ENCODE results near the gene HLA-DRB5.
"Not testable (repeated sequence)": the region's sequence is repeated elsewhere in the genome, so short reads cannot be mapped to it uniquely, and the experiment has no call there.

Gene HLA-DRB5

GRCh38 chr6:32553037-32553742 lies 23.1 kb upstream of the HLA-DRB5 start:
- Histone ChIP-seq H3K18ac (ENCODE audit: low read length) (no peak overlapping the region), H3K9me3 (ENCODE audit: insufficient read depth, low read depth, low read length) (no peaks in the 10 kb centered on the region), H3K14ac (ENCODE audit: low read length) (no peak overlapping the region), H3K4me3 (ENCODE audit: low read depth, low read length) (no peak overlapping the region), H3K79me1 (ENCODE audit: low read length) (no peaks in the 10 kb centered on the region), H3K4me1 (ENCODE audit: control insufficient read depth in 1 of 2, insufficient read depth in 2 of 2, low read length in 2 of 2) (no peaks in the 10 kb centered on the region), H3K27me3 (ENCODE audit: insufficient read depth, low read length) (no peaks in the 10 kb centered on the region), H4K8ac (ENCODE audit: low read depth, low read length) (no peak overlapping the region), H3K36me3 (ENCODE audit: control insufficient read depth in 1 of 2, insufficient read depth in 2 of 2, low read length in 2 of 2) (no peaks in the 10 kb centered on the region), H3K4ac (ENCODE audit: low read depth, low read length) (no peak overlapping the region), H2AFZ (ENCODE audit: insufficient read depth, low read length, poor library complexity) (no peak overlapping the region), H3K4me2 (ENCODE audit: low read length) (no peak overlapping the region), H3K27ac (ENCODE audit: low read depth, low read length) (no peak overlapping the region), H3K23ac (ENCODE audit: low read length) (no peak overlapping the region), H2BK5ac (ENCODE audit: low read depth, low read length, poor library complexity) (no peak overlapping the region), H2AK5ac (ENCODE audit: low read length) (no peak overlapping the region), H4K91ac (ENCODE audit: low read depth, low read length) (no peak overlapping the region), H2BK120ac (ENCODE audit: insufficient read depth, low read length, poor library complexity) (no peak overlapping the region), H3K79me2 (ENCODE audit: control insufficient read depth, insufficient read depth, low read length, poor library complexity) (no peaks in the 10 kb centered on the region), H2BK12ac (ENCODE audit: low read length) (no peak overlapping the region), H3K9ac (ENCODE audit: low read length) (no peak overlapping the region), H4K12ac (ENCODE audit: low read depth, low read length) (no peak overlapping the region)
- no peak for DNase-seq
- no CpG with 5 or more reads among the region's 5 CpGs for WGBS (ENCODE audit: extremely low coverage, insufficient coverage, insufficient read length)

GRCh38 chr6:32551410-32551809 lies 21.3 kb upstream of the HLA-DRB5 start:
- no peak overlapping the region for H2AFZ ChIP-seq (ENCODE audit: insufficient read depth, low read length, poor library complexity)
- no peak overlapping the region for H3K18ac ChIP-seq (ENCODE audit: low read length)
- no peak overlapping the region for H3K9ac ChIP-seq (ENCODE audit: low read length)
- H3K9me3 ChIP-seq (ENCODE audit: insufficient read depth, low read depth, low read length): no peaks in the 10 kb centered on the region
- no peaks in the 10 kb centered on the region for H3K4me1 ChIP-seq (ENCODE audit: control insufficient read depth in 1 of 2, insufficient read depth in 2 of 2, low read length in 2 of 2)
- H2BK5ac ChIP-seq (ENCODE audit: low read depth, low read length, poor library complexity): no peak overlapping the region
- no peak overlapping the region for H3K4ac ChIP-seq (ENCODE audit: low read depth, low read length)
- H3K4me2 ChIP-seq (ENCODE audit: low read length): no peak overlapping the region
- no peaks in the 10 kb centered on the region for H3K79me1 ChIP-seq (ENCODE audit: low read length)
- H2BK12ac ChIP-seq (ENCODE audit: low read length): no peak overlapping the region
- no peak overlapping the region for H3K14ac ChIP-seq (ENCODE audit: low read length)
- H2AK5ac ChIP-seq (ENCODE audit: low read length): no peak overlapping the region
- H4K8ac ChIP-seq (ENCODE audit: low read depth, low read length): no peak overlapping the region
- no peaks in the 10 kb centered on the region for H3K79me2 ChIP-seq (ENCODE audit: control insufficient read depth, insufficient read depth, low read length, poor library complexity)
- H3K4me3 ChIP-seq (ENCODE audit: low read depth, low read length): no peak overlapping the region
- no peaks in the 10 kb centered on the region for H3K36me3 ChIP-seq (ENCODE audit: control insufficient read depth in 1 of 2, insufficient read depth in 2 of 2, low read length in 2 of 2)
- no CpG with 5 or more reads among the region's 5 CpGs for WGBS (ENCODE audit: extremely low coverage, insufficient coverage, insufficient read length)
- no peak overlapping the region for H3K23ac ChIP-seq (ENCODE audit: low read length)
- H4K91ac ChIP-seq (ENCODE audit: low read depth, low read length): no peak overlapping the region
- peak in 1 of 2 donors; percentile 24 for DNase-seq
- no peaks in the 10 kb centered on the region for H3K27me3 ChIP-seq (ENCODE audit: insufficient read depth, low read length)
- H3K27ac ChIP-seq (ENCODE audit: low read depth, low read length): no peak overlapping the region
- H2BK120ac ChIP-seq (ENCODE audit: insufficient read depth, low read length, poor library complexity): no peak overlapping the region
- H4K12ac ChIP-seq (ENCODE audit: low read depth, low read length): no peak overlapping the region

GRCh38 chr6:32539839-32540238 lies 9.8 kb upstream of the HLA-DRB5 start:
- no peak overlapping the region for H3K4me2 ChIP-seq (ENCODE audit: low read length)
- no peak overlapping the region for H4K91ac ChIP-seq (ENCODE audit: low read depth, low read length)
- H3K23ac ChIP-seq (ENCODE audit: low read length): no peak overlapping the region
- no peak overlapping the region for H4K12ac ChIP-seq (ENCODE audit: low read depth, low read length)
- H3K14ac ChIP-seq (ENCODE audit: low read length): no peak overlapping the region
- no peaks in the 10 kb centered on the region for H3K9me3 ChIP-seq (ENCODE audit: insufficient read depth, low read depth, low read length)
- no peak for DNase-seq
- no peak overlapping the region for H2BK5ac ChIP-seq (ENCODE audit: low read depth, low read length, poor library complexity)
- H3K27me3 ChIP-seq (ENCODE audit: insufficient read depth, low read length): no peaks in the 10 kb centered on the region
- H3K79me1 ChIP-seq (ENCODE audit: low read length): no peaks in the 10 kb centered on the region
- no peak overlapping the region for H3K18ac ChIP-seq (ENCODE audit: low read length)
- no peak overlapping the region for H3K27ac ChIP-seq (ENCODE audit: low read depth, low read length)
- no peaks in the 10 kb centered on the region for H3K36me3 ChIP-seq (ENCODE audit: control insufficient read depth in 1 of 2, insufficient read depth in 2 of 2, low read length in 2 of 2)
- H2AK5ac ChIP-seq (ENCODE audit: low read length): no peak overlapping the region
- no peak overlapping the region for H2BK120ac ChIP-seq (ENCODE audit: insufficient read depth, low read length, poor library complexity)
- H3K79me2 ChIP-seq (ENCODE audit: control insufficient read depth, insufficient read depth, low read length, poor library complexity): no peaks in the 10 kb centered on the region
- H3K4ac ChIP-seq (ENCODE audit: low read depth, low read length): no peak overlapping the region
- H3K4me3 ChIP-seq (ENCODE audit: low read depth, low read length): no peak overlapping the region
- no CpG with 5 or more reads among the region's 5 CpGs for WGBS (ENCODE audit: extremely low coverage, insufficient coverage, insufficient read length)
- no peak overlapping the region for H2BK12ac ChIP-seq (ENCODE audit: low read length)
- H4K8ac ChIP-seq (ENCODE audit: low read depth, low read length): no peak overlapping the region
- H3K9ac ChIP-seq (ENCODE audit: low read length): no peak overlapping the region
- H3K4me1 ChIP-seq (ENCODE audit: control insufficient read depth in 1 of 2, insufficient read depth in 2 of 2, low read length in 2 of 2): no peaks in the 10 kb centered on the region
- H2AFZ ChIP-seq (ENCODE audit: insufficient read depth, low read length, poor library complexity): no peak overlapping the region

GRCh38 chr6:32530431-32530793 lies 325 bp upstream of the HLA-DRB5 start:
- not testable (repeated sequence) for H3K4ac ChIP-seq (ENCODE audit: low read depth, low read length); H3K4me1 ChIP-seq (ENCODE audit: control insufficient read depth in 1 of 2, insufficient read depth in 2 of 2, low read length in 2 of 2); H3K9me3 ChIP-seq (ENCODE audit: insufficient read depth, low read depth, low read length); H2BK120ac ChIP-seq (ENCODE audit: insufficient read depth, low read length, poor library complexity); H3K14ac ChIP-seq (ENCODE audit: low read length); H2AFZ ChIP-seq (ENCODE audit: insufficient read depth, low read length, poor library complexity); H3K9ac ChIP-seq (ENCODE audit: low read length); H2BK12ac ChIP-seq (ENCODE audit: low read length); H3K4me2 ChIP-seq (ENCODE audit: low read length); H4K91ac ChIP-seq (ENCODE audit: low read depth, low read length); H2AK5ac ChIP-seq (ENCODE audit: low read length); H3K4me3 ChIP-seq (ENCODE audit: low read depth, low read length); H3K79me1 ChIP-seq (ENCODE audit: low read length); H4K8ac ChIP-seq (ENCODE audit: low read depth, low read length); H3K36me3 ChIP-seq (ENCODE audit: control insufficient read depth in 1 of 2, insufficient read depth in 2 of 2, low read length in 2 of 2); H2BK5ac ChIP-seq (ENCODE audit: low read depth, low read length, poor library complexity); H3K23ac ChIP-seq (ENCODE audit: low read length); H3K27ac ChIP-seq (ENCODE audit: low read depth, low read length); H4K12ac ChIP-seq (ENCODE audit: low read depth, low read length); H3K18ac ChIP-seq (ENCODE audit: low read length); H3K79me2 ChIP-seq (ENCODE audit: control insufficient read depth, insufficient read depth, low read length, poor library complexity); DNase-seq; H3K27me3 ChIP-seq (ENCODE audit: insufficient read depth, low read length)
- no CpG with 5 or more reads among the region's 3 CpGs for WGBS (ENCODE audit: extremely low coverage, insufficient coverage, insufficient read length)

Data from trophoblast cell (in vitro differentiated cells and primary cell).